IMR-90 (cell line): ENCODE measurements around the gene HOXA3. TPM values are rescaled to one million over a fixed set of nuclear protein-coding genes. Genes with fewer than 3 reads are reported as not detected.

Experiments used
- ATAC-seq: fragments of 200-7000 bp; cut with Tn5 transposase; 2 replicates; pipeline ENCODE4 v1.9.1; 2020; ENCODE audit warnings: low read depth, mild to moderate bottlenecking, moderate library complexity
- BruUV-seq: library from RNA; stranded (reverse); fragments of 400-500 nt; replicated peaks from 2 replicates; lab custom pipeline; 2021; lab: Mats Ljungman, UMichigan
- CTCF ChIA-PET: fragments of 300-600 bp; formaldehyde crosslinking; extraction: SDS; loops from one replicate; lab custom pipeline; 2021; ENCODE audit warnings: antibody characterized with exemption; lab: Yijun Ruan, JAX
- POLR2A ChIA-PET: fragments of 300-600 bp; sonication (Branson Sonifier 250); formaldehyde crosslinking; loops from one replicate; lab custom pipeline; 2022; ENCODE audit warnings: antibody characterized with exemption; ENCODE audit not compliant: unreplicated experiment; lab: Charles Lee
- DNase-seq: peaks from one replicate; pipeline ENCODE4 v3.0.0; 2013
- H2AFZ ChIP-seq: replicated peaks from 2 replicates; pipeline ENCODE3; 2013; ENCODE audit warnings: low read length, mild to moderate bottlenecking; ENCODE audit not compliant: poor library complexity
- H2AK5ac ChIP-seq: 2 replicates; pipeline ENCODE4 v1.6.1; 2013; ENCODE audit warnings: low read depth, low read length, inconsistent platforms
- H2AK9ac ChIP-seq: replicated peaks from 2 replicates; pipeline ENCODE3; 2013; ENCODE audit warnings: mild to moderate bottlenecking, low read depth, low read length, moderate library complexity; ENCODE audit not compliant: poor library complexity
- H2BK120ac ChIP-seq: 2 replicates; pipeline ENCODE4 v1.6.1; 2013; ENCODE audit warnings: low read depth, low read length, inconsistent platforms
- H2BK15ac ChIP-seq: 3 replicates; pipeline ENCODE4 v1.6.1; 2013; ENCODE audit warnings: low read depth, low read length, inconsistent platforms
- H2BK20ac ChIP-seq: 2 replicates; pipeline ENCODE4 v1.6.1; 2013; ENCODE audit warnings: low read depth, mild to moderate bottlenecking, inconsistent platforms, low read length, moderate library complexity
- H2BK5ac ChIP-seq: 2 replicates; pipeline ENCODE4 v1.6.1; 2013; ENCODE audit warnings: mild to moderate bottlenecking, low read depth, low read length, inconsistent platforms; ENCODE audit not compliant: poor library complexity, severe bottlenecking
- H3K14ac ChIP-seq: replicated peaks from 2 replicates; pipeline ENCODE4 v1.6.1; 2013; ENCODE audit warnings: low read depth, low read length, inconsistent platforms
- H3K18ac ChIP-seq: 2 replicates; pipeline ENCODE4 v1.6.1; 2013; ENCODE audit warnings: low read depth, low read length, control low read depth
- H3K23ac ChIP-seq: 2 replicates; pipeline ENCODE4 v1.6.1; 2013; ENCODE audit warnings: low read depth, low read length, inconsistent platforms
- H3K27ac ChIP-seq: 2 replicates; pipeline ENCODE4 v1.5.1; 2013; ENCODE audit warnings: mild to moderate bottlenecking, control low read depth, low read length; ENCODE audit not compliant: insufficient read depth
- H3K27me3 ChIP-seq: 2 replicates; pipeline ENCODE4 v1.6.1; 2013; ENCODE audit warnings: low read length; ENCODE audit not compliant: control insufficient read depth, insufficient read depth
- H3K36me3 ChIP-seq: 2 replicates; pipeline ENCODE4 v1.6.1; 2013; ENCODE audit warnings: low read length, mixed read lengths; ENCODE audit not compliant: control insufficient read depth, insufficient read depth
- H3K4ac ChIP-seq: 2 replicates; pipeline ENCODE4 v1.6.1; 2013; ENCODE audit warnings: low read depth, low read length, inconsistent platforms
- H3K4me1 ChIP-seq: 2 replicates; pipeline ENCODE4 v1.6.1; 2013; ENCODE audit warnings: low read length, mixed read lengths; ENCODE audit not compliant: control insufficient read depth, insufficient read depth
- H3K4me2 ChIP-seq: 2 replicates; pipeline ENCODE4 v1.6.1; 2013; ENCODE audit warnings: low read depth, mild to moderate bottlenecking, control low read depth, low read length, moderate library complexity
- H3K4me3 ChIP-seq: 2 replicates; pipeline ENCODE4 v1.5.1; 2013; ENCODE audit warnings: low read depth, mild to moderate bottlenecking, control low read depth, low read length, moderate library complexity; ENCODE audit not compliant: insufficient read depth
- H3K56ac ChIP-seq: 2 replicates; pipeline ENCODE4 v1.6.1; 2013; ENCODE audit warnings: low read length, inconsistent platforms; ENCODE audit not compliant: insufficient read depth; ENCODE audit errors: extremely low read depth
- H3K79me1 ChIP-seq, 2 experiments: 2 replicates each; pipeline ENCODE4 v1.6.1; 2013; ENCODE audit warnings: low read length in 2 of 2, inconsistent platforms in 1 of 2, low read depth in 1 of 2
- H3K9ac ChIP-seq: 2 replicates; pipeline ENCODE4 v1.6.1; 2013; ENCODE audit warnings: low read depth, low read length, control low read depth
- H3K9me1 ChIP-seq: 2 replicates; pipeline ENCODE4 v1.6.1; 2013; ENCODE audit warnings: low read length, inconsistent platforms; ENCODE audit not compliant: insufficient read depth
- H3K9me3 ChIP-seq: 2 replicates; pipeline ENCODE4 v1.6.1; 2013; ENCODE audit warnings: low read length; ENCODE audit not compliant: control insufficient read depth, insufficient read depth
- H4K20me1 ChIP-seq: 2 replicates; pipeline ENCODE4 v1.6.1; 2013; ENCODE audit warnings: low read length, inconsistent platforms; ENCODE audit not compliant: insufficient read depth
- H4K5ac ChIP-seq: 2 replicates; pipeline ENCODE4 v1.6.1; 2013; ENCODE audit warnings: mild to moderate bottlenecking, low read depth, low read length, control low read depth
- H4K8ac ChIP-seq, 2 experiments: 2 replicates each; pipeline ENCODE4 v1.6.1; 2013; ENCODE audit warnings: low read depth in 2 of 2, low read length in 2 of 2, control low read depth in 1 of 2, inconsistent platforms in 1 of 2
- H4K91ac ChIP-seq: 2 replicates; pipeline ENCODE4 v1.6.1; 2013; ENCODE audit warnings: low read depth, low read length, inconsistent platforms; ENCODE audit not compliant: insufficient read depth
- CEBPB ChIP-seq: IDR thresholded peaks from 2 replicates; pipeline ENCODE4 v1.6.1; 2012; ENCODE audit warnings: low read depth, low read length, improper control_type of control experiment
- CHD1 ChIP-seq: IDR thresholded peaks from 2 replicates; pipeline ENCODE4 v1.6.1; 2012; ENCODE audit warnings: low read depth, low read length, improper control_type of control experiment
- FOS ChIP-seq: fragments of 150-350 bp; IDR thresholded peaks from 2 replicates; pipeline ENCODE4 v1.6.1; 2016; ENCODE audit warnings: low read depth, low read length
- MAZ ChIP-seq: IDR thresholded peaks from 2 replicates; pipeline ENCODE4 v1.6.1; 2012; ENCODE audit warnings: low read depth, mild to moderate bottlenecking, low read length, improper control_type of control experiment, moderate library complexity, borderline replicate concordance
- NFE2L2 ChIP-seq: fragments of 150-350 bp; IDR thresholded peaks from 2 replicates; pipeline ENCODE4 v1.6.1; 2016; ENCODE audit warnings: low read depth, mild to moderate bottlenecking, low read length
- POLR2A ChIP-seq: IDR thresholded peaks from 2 replicates; pipeline ENCODE4 v1.6.1; 2012; ENCODE audit warnings: mild to moderate bottlenecking, low read depth, low read length
- RCOR1 ChIP-seq: IDR thresholded peaks from 2 replicates; pipeline ENCODE4 v1.6.1; 2012; ENCODE audit warnings: mild to moderate bottlenecking, low read length, improper control_type of control experiment; ENCODE audit not compliant: insufficient replicate concordance
- WGBS, 2 experiments: methylation state at CpG; one replicate each; pipeline versions ENCODE4 v1.1.5 to v1.1.7; 2013; ENCODE audit warnings: missing lambda C conversion rate in 2 of 2; ENCODE audit not compliant: insufficient read length in 1 of 2; ENCODE audit errors: extremely low coverage in 2 of 2; 5-methylcytosine and 5-hydroxymethylcytosine counted together
- dilution Hi-C: fragments of 300-500 bp; cut with HindIII; formaldehyde crosslinking; loops from one replicate; pipeline ENCODE4 v1.14.3; 2018; ENCODE audit warnings: low sequenced_read_pairs; ENCODE audit not compliant: unreplicated experiment
- in situ Hi-C: fragments of 300-500 bp; cut with MboI; formaldehyde crosslinking; loops from 3 replicates; pipeline ENCODE4 v1.14.3; 2019; ENCODE audit warnings: low sequenced_read_pairs, inconsistent platforms, mixed read lengths
- intact Hi-C: fragments of 100-400 bp; cut with micrococcal nuclease; formaldehyde crosslinking; loops from 2 replicates; pipeline ENCODE4 v1.10.0; 2022
- polyA plus RNA-seq, 3 experiments: library from polyadenylated mRNA; depleted of rRNA; stranded (reverse); fragments of >200 nt; gene quantifications; 2 replicates each; pipeline ENCODE4 v1.2.3, GENCODE V29; 2012; ENCODE audit warnings: low replicate concordance in 1 of 3
- total RNA-seq: library from RNA; depleted of rRNA; stranded (reverse); fragments of >200 nt; gene quantifications from 2 replicates; pipeline ENCODE4 v1.2.3, GENCODE V29; 2012

The HOXA3 gene
- total and polyA plus RNA-seq, 2 of the 4 experiments (the other 2 are of a cell fraction): 0.90 to 5.4 TPM

- peak overlapping the region; percentile 29 to 47; a peak in 3 of 4 replicates for H4K8ac ChIP-seq
- peak overlapping the region; percentile 95 for H3K9ac ChIP-seq
- peak overlapping the region; percentile 79 for H2AK9ac ChIP-seq
- peak overlapping the region; percentile 68 for H2BK20ac ChIP-seq
- peak overlapping the region; percentile 68 for H4K91ac ChIP-seq
- POLR2A ChIA-PET: interaction anchor here (0.6 to 1.1 kb wide), 3 partner anchors 8 to 14 kb away, joined by 3 to 10 read pairs (median 3); no protein-coding TSS in a partner anchor
- H3K27me3 ChIP-seq: no peaks in the 10 kb centered on the region
- H2BK120ac ChIP-seq: peak overlapping the region; percentile 67
- TF ChIP-seq POLR2A (no peak; the same call in 1 of the 2 replicates), CHD1 (no peak), RCOR1 (no peak), CEBPB (0 out of 2 replicates have a peak, but pooled peaks have one; percentile 0), NFE2L2 (no peak), MAZ (no peak), FOS (peak; percentile 79)
- no peaks in the 10 kb centered on the region for H3K9me3 ChIP-seq
- BruUV-seq: no TSS peak
- peak overlapping the region; percentile 98 for H3K4me2 ChIP-seq
- peak overlapping the region; percentile 85 for H3K4ac ChIP-seq
- dilution Hi-C loops (no loop called here), intact Hi-C loops (no loop called here), in situ Hi-C loops (no loop called here)
- WGBS, 2 experiments: no CpG with 5 or more reads among the region's 6 CpGs
- CTCF ChIA-PET: interaction anchor here (0.8 to 1.4 kb wide), 4 partner anchors 13 to 412 kb away, joined by 3 to 9 read pairs (median 4); no protein-coding TSS in a partner anchor
- peak overlapping the region; percentile 68 for H3K18ac ChIP-seq
- peak overlapping the region; percentile 81 for H2AFZ ChIP-seq
- H3K9me1 ChIP-seq: peaks cover 13% of the 10 kb centered on the region; the same call in 1 of the 2 replicates
- DNase-seq: peak; percentile 92
- H3K79me1 ChIP-seq: peaks cover 0 to 34% of the 10 kb centered on the region in 2 experiments; a peak in 2 of 4 replicates
- H3K27ac ChIP-seq: peak overlapping the region; percentile 98
- no peak overlapping the region; the same call in 1 of the 2 replicates for H3K4me3 ChIP-seq
- peak overlapping the region; percentile 92 for H3K23ac ChIP-seq
- peaks cover 12% of the 10 kb centered on the region; the same call in 1 of the 2 replicates for H3K36me3 ChIP-seq
- H4K20me1 ChIP-seq: peaks cover 16% of the 10 kb centered on the region
- H2BK15ac ChIP-seq: peak overlapping the region; percentile 45; the same call in 2 of the 3 replicates
- no peak for ATAC-seq
- peak overlapping the region; percentile 80 for H3K14ac ChIP-seq
- H2AK5ac ChIP-seq: peak overlapping the region; percentile 45
- H4K5ac ChIP-seq: peak overlapping the region; percentile 58
- peaks cover 27% of the 10 kb centered on the region for H3K4me1 ChIP-seq
- peak overlapping the region; percentile 92 for H2BK5ac ChIP-seq
- H3K56ac ChIP-seq: peak overlapping the region; percentile 50; the same call in 1 of the 2 replicates
These were observed 41.2 kb downstream of the HOXA3 start for GRCh38 chr7:27111042-27111750.
